ENCODE data around the gene CPZ. TPM values are rescaled to one million over a fixed set of nuclear protein-coding genes. Genes with fewer than 3 reads are reported as not detected.

Gene CPZ
- total RNA-seq, 1 donor from 2014 or later = 0.67 TPM

DNA sequence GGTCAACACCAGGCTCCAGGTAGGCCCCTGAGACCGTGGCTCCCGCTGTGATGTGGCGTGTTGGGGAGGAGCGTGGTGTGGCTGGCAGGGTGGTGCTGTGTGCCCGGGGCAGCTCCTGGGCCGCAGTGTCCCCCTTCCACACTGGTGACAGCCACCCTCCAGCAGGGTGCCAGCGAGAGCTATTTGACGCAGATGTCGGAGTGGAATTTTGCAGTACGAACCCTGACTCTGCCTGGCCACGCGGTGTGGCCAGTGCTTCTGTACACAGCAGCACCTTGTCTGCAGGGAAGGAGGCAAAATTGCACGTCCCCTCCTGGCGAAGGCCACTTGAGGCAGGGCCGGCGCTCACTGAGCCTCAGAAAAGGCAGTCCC lies 53.2 kb downstream of the CPZ start:
- Histone ChIP-seq H3K4me3 (ENCODE audit: low read depth, low read length) (no peak overlapping the region), H3K27me3 (ENCODE audit: control insufficient read depth, insufficient read depth, low read length) (peaks cover 32% of the 10 kb centered on the region), H3K36me3 (ENCODE audit: control insufficient read depth, insufficient read depth, low read length) (no peaks in the 10 kb centered on the region)
- no peak for DNase-seq (ENCODE audit: low read depth)
- TF ChIP-seq, protein P1, sequence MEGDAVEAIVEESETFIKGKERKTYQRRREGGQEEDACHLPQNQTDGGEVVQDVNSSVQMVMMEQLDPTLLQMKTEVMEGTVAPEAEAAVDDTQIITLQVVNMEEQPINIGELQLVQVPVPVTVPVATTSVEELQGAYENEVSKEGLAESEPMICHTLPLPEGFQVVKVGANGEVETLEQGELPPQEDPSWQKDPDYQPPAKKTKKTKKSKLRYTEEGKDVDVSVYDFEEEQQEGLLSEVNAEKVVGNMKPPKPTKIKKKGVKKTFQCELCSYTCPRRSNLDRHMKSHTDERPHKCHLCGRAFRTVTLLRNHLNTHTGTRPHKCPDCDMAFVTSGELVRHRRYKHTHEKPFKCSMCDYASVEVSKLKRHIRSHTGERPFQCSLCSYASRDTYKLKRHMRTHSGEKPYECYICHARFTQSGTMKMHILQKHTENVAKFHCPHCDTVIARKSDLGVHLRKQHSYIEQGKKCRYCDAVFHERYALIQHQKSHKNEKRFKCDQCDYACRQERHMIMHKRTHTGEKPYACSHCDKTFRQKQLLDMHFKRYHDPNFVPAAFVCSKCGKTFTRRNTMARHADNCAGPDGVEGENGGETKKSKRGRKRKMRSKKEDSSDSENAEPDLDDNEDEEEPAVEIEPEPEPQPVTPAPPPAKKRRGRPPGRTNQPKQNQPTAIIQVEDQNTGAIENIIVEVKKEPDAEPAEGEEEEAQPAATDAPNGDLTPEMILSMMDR (IDR thresholded peaks at IDR 0.05; ENCODE audit: insufficient read depth, low read length, poor library complexity, severe bottlenecking) = no peak

DNA sequence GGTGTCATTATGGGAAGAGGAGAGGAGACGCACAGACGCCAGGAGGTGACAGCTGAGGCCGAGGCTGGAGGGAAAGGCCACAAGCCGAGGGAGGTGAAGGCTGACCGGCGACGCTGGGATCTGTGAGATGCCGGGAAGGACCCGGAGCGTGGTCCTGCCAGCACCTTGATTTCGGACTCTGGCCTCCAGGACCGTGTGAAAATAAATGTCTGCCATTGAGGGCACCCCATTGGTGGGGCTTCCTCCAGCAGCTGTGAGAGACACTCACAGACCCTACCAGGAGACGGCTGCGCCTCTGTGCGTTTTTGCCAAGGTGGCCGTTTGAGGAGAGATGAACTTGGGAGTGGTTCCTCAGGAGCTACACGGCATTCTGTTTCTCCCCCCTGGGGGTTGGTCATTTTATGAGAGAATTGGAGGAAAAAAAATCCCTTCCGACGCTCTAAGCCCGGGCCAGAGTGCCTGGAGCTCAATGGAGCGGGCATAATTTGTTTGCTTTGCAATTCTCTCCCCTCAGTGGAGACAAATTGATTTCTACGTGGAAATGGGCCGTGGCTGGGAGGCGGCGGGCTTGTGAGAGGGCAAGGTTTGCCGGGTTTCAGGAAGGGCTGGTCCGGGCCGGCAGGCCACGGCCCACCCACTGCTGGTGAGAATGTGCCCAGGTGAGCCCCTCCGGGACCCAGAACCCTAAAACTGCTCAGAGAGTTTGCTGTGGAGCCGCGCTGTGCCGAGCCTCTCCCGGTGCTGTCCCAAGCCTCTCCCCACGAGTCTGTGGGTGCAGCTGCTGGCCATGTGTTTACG lies 53.9 kb downstream of the CPZ start:
- H3K36me3 ChIP-seq (ENCODE audit: control insufficient read depth, insufficient read depth, low read length) = no peaks in the 10 kb centered on the region
- TF ChIP-seq, protein P1 (IDR thresholded peaks at IDR 0.05; ENCODE audit: insufficient read depth, low read length, poor library complexity, severe bottlenecking) = no peak
- no peak overlapping the region for H3K4me3 ChIP-seq (ENCODE audit: low read depth, low read length)
- DNase-seq (ENCODE audit: low read depth) = no peak
- H3K27me3 ChIP-seq (ENCODE audit: control insufficient read depth, insufficient read depth, low read length) = peaks cover 32% of the 10 kb centered on the region

DNA sequence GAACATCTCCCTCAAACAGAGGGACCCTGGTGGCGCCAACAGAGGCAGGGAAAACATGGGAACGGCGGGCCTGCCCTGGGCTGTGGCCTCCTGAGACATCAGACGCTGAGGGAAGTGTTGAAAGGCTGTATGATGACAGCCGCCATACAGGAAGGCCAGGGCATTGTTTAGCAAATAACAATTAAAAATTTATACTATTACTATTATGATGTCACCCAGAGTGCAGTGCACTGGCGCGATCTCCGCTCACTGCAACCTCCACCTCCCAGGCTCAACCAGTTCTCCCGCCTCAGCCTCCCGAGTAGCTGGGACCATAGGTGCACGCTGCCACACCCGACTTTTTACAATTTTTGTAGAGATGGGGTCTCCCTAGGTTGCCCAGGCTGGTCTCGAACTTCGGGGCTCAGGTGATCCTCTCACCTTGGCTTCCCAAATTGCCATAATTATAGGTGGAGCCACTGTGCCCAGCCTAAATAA lies 54.6 kb downstream of the CPZ start:
- TF ChIP-seq, protein P1 (IDR thresholded peaks at IDR 0.05; ENCODE audit: insufficient read depth, low read length, poor library complexity, severe bottlenecking) = no peak
- no peak for DNase-seq (ENCODE audit: low read depth)
- Histone ChIP-seq H3K36me3 (ENCODE audit: control insufficient read depth, insufficient read depth, low read length) (no peaks in the 10 kb centered on the region), H3K4me3 (ENCODE audit: low read depth, low read length) (no peak overlapping the region), H3K27me3 (ENCODE audit: control insufficient read depth, insufficient read depth, low read length) (peaks cover 31% of the 10 kb centered on the region)

DNA sequence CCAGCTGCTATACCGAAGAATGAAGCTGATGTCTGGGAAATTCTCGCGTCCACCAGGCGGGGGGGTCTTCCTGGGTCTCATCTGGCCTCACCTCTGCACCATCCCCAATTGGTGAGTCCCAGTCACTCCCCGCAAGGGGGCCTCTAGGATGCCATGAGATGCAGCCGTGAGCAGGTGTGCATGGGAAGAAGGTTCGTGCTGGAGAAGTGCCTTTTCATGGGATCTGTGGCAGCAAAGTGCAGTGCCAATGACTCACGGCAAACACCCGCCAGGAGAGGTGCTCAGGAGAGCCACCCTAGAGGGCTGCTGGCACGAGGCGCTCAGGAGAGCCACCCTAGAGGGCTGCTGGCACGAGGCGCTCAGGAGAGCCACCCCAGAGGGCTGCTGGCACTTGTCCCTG lies 55.1 kb downstream of the CPZ start:
- TF ChIP-seq, protein P1 (IDR thresholded peaks at IDR 0.05; ENCODE audit: insufficient read depth, low read length, poor library complexity, severe bottlenecking) = no peak
- DNase-seq (ENCODE audit: low read depth) = no peak
- H3K36me3 ChIP-seq (ENCODE audit: control insufficient read depth, insufficient read depth, low read length) = no peaks in the 10 kb centered on the region
- H3K4me3 ChIP-seq (ENCODE audit: low read depth, low read length) = no peak overlapping the region
- peaks cover 30% of the 10 kb centered on the region for H3K27me3 ChIP-seq (ENCODE audit: control insufficient read depth, insufficient read depth, low read length)

DNA sequence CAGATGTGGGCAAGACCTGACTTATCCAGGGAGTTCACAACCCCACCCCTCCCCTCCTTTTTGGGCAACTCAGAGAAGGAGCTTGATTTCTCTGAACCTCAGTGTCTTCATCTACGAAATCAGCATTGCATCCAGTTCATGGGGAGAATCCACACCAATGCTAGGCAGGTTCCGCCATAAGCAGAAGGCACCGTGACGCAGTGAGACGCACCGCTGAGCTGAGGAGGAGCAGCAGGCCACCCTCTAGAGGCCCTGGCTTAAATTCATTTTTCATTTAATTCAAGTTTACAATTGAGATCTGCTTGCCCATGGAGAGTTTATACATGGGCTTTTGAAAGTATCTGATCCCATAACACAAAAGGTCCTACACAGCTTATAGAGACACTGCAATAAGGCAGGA lies 55.7 kb downstream of the CPZ start:
- no peak overlapping the region for H3K4me3 ChIP-seq (ENCODE audit: low read depth, low read length)
- H3K36me3 ChIP-seq (ENCODE audit: control insufficient read depth, insufficient read depth, low read length) = no peaks in the 10 kb centered on the region
- TF ChIP-seq, protein P1 (IDR thresholded peaks at IDR 0.05; ENCODE audit: insufficient read depth, low read length, poor library complexity, severe bottlenecking) = no peak
- H3K27me3 ChIP-seq (ENCODE audit: control insufficient read depth, insufficient read depth, low read length) = peaks cover 30% of the 10 kb centered on the region
- no peak for DNase-seq (ENCODE audit: low read depth)
